Lung (tissue), 12 donors: ENCODE data around the gene NXPH3. TPM values are rescaled to one million over a fixed set of nuclear protein-coding genes. Genes with fewer than 3 reads are reported as not detected.

Experiments
- ATAC-seq: fragments of 200-7000 bp; cut with Tn5 transposase; one replicate; pipeline ENCODE4 v1.9.1; 2020; ENCODE audit warnings: moderate number of reproducible peaks; ENCODE audit not compliant: insufficient read depth, low FRiP score
- DNase-seq, 3 donors: peaks; one replicate each; pipeline ENCODE4 v3.0.0-alpha.2; 2013 to 2017
- H3K27ac ChIP-seq, 2 donors: one replicate each; pipeline ENCODE4 v1.5.1; 2013; ENCODE audit warnings: mild to moderate bottlenecking in 2 of 2, moderate library complexity in 2 of 2, control low read depth in 1 of 2, inconsistent platforms in 1 of 2, low read depth in 1 of 2, low read length in 1 of 2
- H3K27me3 ChIP-seq, 3 donors: one replicate each; pipeline ENCODE4 v1.5.1; 2013; ENCODE audit warnings: low read length in 2 of 3; ENCODE audit not compliant: control insufficient read depth in 3 of 3, insufficient read depth in 3 of 3
- H3K36me3 ChIP-seq, 4 donors: one replicate each; pipeline ENCODE4 v1.5.1; 2013; ENCODE audit warnings: low read length in 4 of 4, mild to moderate bottlenecking in 1 of 4, moderate library complexity in 1 of 4; ENCODE audit not compliant: control insufficient read depth in 4 of 4, insufficient read depth in 4 of 4
- H3K4me1 ChIP-seq, 5 donors: one replicate each; pipeline ENCODE4 v1.5.1; 2013; ENCODE audit warnings: low read length in 5 of 5, mild to moderate bottlenecking in 2 of 5, moderate library complexity in 1 of 5; ENCODE audit not compliant: control insufficient read depth in 5 of 5, insufficient read depth in 5 of 5
- H3K4me3 ChIP-seq: one replicate; pipeline ENCODE4 v1.5.1; 2013; ENCODE audit warnings: mild to moderate bottlenecking, control low read depth, moderate library complexity
- H3K9ac ChIP-seq, 2 donors: one replicate each; pipeline ENCODE4 v1.5.1; 2013; ENCODE audit warnings: low read length in 2 of 2, control low read depth in 1 of 2; ENCODE audit not compliant: insufficient read depth in 1 of 2
- H3K9me3 ChIP-seq, 4 donors: one replicate each; pipeline ENCODE4 v1.5.1; 2013; ENCODE audit warnings: low read length in 3 of 4, mild to moderate bottlenecking in 1 of 4, moderate library complexity in 1 of 4; ENCODE audit not compliant: control insufficient read depth in 4 of 4, insufficient read depth in 3 of 4
- WGBS, 2 donors: extraction: QIAGEN DNeasy Blood & Tissue Kit; methylation state at CpG; one replicate each; pipeline ENCODE4 v1.1.7; 2013; 5-methylcytosine and 5-hydroxymethylcytosine counted together
- polyA plus RNA-seq, 2 donors: library from polyadenylated mRNA; stranded (reverse); fragments of 200-250 nt; gene quantifications; one replicate each; pipeline ENCODE4 v1.2.1, GENCODE V29; 2013
- total RNA-seq, 2 donors: library from RNA; depleted of rRNA in 1 of 2; stranded (reverse); fragments of >200 nt in 1 of 2; gene quantifications; one replicate each; pipeline ENCODE4 v1.2.1, GENCODE V29; 2014 to 2021
- TF ChIP-seq, protein P1 (sequence below): IDR thresholded peaks from 2 replicates; pipeline ENCODE4 v1.5.1; 2012; ENCODE audit warnings: mild to moderate bottlenecking; ENCODE audit errors: control extremely low read depth, extremely low read depth
- donor health status: control.
- donor health status: control.
- donor health status: Bipolar disorder and iron deficiency.
- donor health status: healthy.
- donor health status: DM: yes; HTN: yes; CAD: no.

The NXPH3 gene
- total and polyA plus RNA-seq, 4 donors, result 1.1 to 3.1 (median 2.0) TPM

DNA sequence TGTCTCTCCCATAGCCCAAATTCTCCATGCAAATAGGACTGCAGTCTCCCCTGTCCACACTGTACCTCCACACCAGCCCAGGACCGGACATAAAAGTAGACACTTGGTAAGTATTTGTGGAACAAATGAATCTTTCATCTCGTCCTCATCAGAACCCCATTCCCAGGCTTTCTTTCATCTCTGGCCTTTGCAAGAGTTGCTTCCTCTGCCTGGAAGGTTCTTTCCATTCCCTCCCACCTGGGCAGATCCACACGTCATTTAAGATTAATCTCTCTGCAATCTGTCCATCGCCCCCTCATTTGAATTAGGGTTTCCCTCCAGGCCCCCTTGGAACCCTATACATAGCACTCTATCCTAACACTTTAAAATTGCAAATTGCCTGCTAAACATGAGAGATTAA is 3.9 kb upstream of the NXPH3 start:
- 58 to 79% methylated on average over 4 of the region's 4 CpGs for WGBS, 2 donors
- ATAC-seq (no peak), DNase-seq (no peak)
- Histone ChIP-seq H3K4me1 (peaks cover 0 to 4% (median 2%) of the 10 kb centered on the region in 5 donors), H3K9ac (no peak overlapping the region), H3K27ac (no peak overlapping the region), H3K4me3 (no peak overlapping the region), H3K9me3 (no peaks in the 10 kb centered on the region), H3K27me3 (peaks cover 0 to 24% (median 10%) of the 10 kb centered on the region in 3 donors), H3K36me3 (no peaks in the 10 kb centered on the region)
- TF ChIP-seq, protein P1, sequence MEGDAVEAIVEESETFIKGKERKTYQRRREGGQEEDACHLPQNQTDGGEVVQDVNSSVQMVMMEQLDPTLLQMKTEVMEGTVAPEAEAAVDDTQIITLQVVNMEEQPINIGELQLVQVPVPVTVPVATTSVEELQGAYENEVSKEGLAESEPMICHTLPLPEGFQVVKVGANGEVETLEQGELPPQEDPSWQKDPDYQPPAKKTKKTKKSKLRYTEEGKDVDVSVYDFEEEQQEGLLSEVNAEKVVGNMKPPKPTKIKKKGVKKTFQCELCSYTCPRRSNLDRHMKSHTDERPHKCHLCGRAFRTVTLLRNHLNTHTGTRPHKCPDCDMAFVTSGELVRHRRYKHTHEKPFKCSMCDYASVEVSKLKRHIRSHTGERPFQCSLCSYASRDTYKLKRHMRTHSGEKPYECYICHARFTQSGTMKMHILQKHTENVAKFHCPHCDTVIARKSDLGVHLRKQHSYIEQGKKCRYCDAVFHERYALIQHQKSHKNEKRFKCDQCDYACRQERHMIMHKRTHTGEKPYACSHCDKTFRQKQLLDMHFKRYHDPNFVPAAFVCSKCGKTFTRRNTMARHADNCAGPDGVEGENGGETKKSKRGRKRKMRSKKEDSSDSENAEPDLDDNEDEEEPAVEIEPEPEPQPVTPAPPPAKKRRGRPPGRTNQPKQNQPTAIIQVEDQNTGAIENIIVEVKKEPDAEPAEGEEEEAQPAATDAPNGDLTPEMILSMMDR, result no peak

DNA sequence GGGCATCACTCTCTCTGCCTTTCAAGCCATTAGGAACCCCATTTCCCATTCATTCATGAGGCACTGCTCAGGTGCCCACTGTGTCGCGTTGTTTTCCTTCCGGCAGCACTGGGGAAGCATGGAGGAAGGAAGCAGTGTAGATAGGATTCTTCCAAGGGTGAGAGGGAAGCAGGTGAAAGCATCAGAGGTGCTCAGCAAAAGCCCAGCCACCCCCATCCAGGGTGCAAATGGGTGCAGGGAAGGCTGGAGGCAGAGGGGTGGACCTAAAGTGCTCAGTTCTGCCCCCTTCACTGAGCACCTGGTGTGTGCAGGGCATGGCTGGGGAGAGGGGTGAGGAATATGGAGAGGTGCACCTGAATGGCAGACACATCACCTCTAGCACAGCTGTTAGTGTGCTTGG is 3.4 kb upstream of the NXPH3 start:
- Histone ChIP-seq H3K9me3 (peaks cover 0 to 2% (median 0%) of the 10 kb centered on the region in 4 donors), H3K36me3 (no peaks in the 10 kb centered on the region), H3K4me1 (peaks cover 0 to 9% (median 4%) of the 10 kb centered on the region in 5 donors), H3K27me3 (peaks cover 0 to 27% (median 14%) of the 10 kb centered on the region in 3 donors), H3K4me3 (no peak overlapping the region), H3K27ac (no peak overlapping the region), H3K9ac (no peak overlapping the region)
- TF ChIP-seq, protein P1, result no peak
- DNase-seq, result no peak
- 66 to 88% methylated on average over 3 of the region's 3 CpGs for WGBS, 2 donors
- ATAC-seq, result no peak

DNA sequence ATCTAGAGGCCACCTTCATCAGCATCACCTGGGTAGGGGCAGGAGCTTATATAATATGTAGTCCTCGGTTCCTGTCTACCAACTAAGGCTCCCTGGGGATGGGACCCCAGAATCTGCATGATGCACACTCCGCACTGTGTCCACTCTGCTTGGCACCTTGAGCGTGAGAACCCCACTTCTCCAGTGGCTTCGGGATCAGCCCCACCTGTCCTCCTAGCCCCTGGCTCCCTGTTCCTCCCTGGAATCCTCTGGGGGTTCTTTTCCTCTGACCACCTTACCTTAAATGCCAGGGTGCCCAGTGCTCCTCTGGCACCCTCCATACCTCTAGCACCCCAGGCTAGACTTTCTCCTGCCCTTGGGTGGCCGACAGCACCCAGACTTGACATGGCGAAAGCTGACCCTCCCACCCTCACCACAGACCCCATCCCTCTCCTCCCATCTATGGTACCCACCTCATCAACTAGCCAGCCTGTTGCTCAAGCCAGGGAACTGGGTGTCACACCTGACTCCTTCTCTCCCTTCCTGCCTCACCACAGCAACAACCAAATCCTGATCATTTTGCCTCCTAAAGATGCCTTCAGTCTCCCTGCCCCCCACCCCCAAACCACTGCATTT is 2.8 kb upstream of the NXPH3 start:
- Histone ChIP-seq H3K4me3 (no peak overlapping the region), H3K9me3 (peaks cover 0 to 2% (median 0%) of the 10 kb centered on the region in 4 donors), H3K4me1 (peaks cover 0 to 11% (median 4%) of the 10 kb centered on the region in 5 donors), H3K36me3 (no peaks in the 10 kb centered on the region), H3K27me3 (peaks cover 0 to 31% (median 21%) of the 10 kb centered on the region in 3 donors), H3K27ac (no peak overlapping the region), H3K9ac (no peak overlapping the region)
- WGBS, 2 donors, result 86 to 96% methylated on average over 6 of the region's 6 CpGs
- TF ChIP-seq, protein P1, result no peak
- DNase-seq (no peak), ATAC-seq (no peak)
